DMS 273 treated with DMSO at 0.1 percent for 48 hours (cell line): ENCODE measurements around the gene CLBA1.

Source experiments
- DNase-seq: peaks from one replicate; lab custom pipeline; 2025; lab: John Stamatoyannopoulos, UW

Gene CLBA1

DNA sequence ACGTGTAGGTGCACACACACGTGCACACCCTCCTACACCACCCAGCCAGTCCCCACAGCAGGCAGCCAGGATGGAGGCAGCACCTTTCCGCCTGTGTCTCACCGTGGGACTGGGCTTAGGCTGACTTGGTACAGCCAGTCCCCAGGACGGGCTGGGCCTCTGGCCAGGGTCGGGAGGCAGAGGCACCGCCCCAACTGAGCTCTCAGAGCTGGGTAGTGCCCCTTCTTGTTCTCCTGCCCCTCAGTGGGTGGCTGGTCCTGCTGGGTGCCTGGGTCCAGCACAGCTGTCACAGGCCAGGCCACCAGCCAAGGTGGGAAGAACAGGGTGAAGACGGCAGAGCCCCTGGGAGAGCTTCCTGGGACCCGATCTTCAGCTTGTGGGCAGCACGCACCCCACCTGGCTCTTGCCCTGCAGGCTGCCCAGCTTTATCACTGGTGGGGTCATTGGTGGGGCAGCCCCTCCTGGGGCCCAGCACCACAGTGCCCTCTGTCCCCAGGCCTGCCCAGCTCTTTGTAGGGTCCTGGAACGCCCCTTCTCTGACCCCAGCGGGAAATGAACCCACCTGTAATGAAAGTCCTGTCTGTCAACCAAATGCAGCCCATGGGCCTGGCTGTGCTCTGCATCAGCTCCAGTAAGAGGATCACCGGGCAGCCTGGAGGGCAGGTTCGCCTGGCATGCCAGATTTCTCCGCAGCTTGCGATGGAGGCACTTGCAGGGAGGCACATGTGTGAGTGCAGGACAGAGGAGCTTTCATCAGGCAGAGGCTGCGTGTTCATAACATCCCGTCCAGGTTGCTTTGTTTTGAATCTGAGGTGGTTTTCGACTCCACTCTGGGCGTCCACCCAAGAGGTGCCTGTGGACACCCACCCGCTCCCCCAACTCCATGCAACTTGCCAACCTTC lies 20.6 kb downstream of the CLBA1 start:
- DNase-seq = no peak

DNA sequence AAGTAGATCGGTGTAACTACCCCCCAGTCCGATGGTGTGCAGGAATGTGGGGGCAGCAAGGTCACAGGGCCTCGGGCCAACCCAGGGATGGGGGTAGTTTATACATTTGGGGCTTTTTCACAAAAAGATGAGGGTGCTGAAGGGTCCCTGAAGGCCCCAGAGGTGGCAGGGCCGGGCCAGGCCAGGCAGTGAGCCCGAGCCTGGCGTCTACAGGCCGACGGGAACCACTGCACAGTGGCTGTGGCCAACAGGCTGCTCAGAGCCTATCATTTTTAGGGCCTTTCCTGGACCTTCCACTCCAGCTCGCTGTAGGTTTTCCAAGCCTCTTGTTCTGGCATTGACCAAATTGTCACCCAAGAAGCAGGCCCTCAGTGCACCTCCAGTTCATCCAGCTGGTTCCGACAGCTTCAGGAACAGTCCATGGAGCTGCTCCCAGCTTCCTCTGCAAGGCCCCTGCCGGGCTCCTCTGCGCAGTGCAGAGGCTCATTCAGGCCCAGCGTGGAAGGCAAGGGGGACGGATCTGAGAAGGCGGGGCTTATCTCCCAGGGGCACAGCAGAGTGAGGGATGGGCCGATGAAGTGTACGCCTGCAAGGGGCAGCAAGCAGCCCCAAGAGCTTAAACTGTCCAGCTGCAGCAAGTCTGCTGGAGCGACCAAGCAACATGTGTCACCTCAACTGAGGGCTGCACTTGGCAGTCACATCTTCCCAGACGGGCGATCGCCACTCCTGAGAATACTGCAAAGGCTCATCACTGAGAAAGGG lies 21.4 kb downstream of the CLBA1 start:
- no peak for DNase-seq

DNA sequence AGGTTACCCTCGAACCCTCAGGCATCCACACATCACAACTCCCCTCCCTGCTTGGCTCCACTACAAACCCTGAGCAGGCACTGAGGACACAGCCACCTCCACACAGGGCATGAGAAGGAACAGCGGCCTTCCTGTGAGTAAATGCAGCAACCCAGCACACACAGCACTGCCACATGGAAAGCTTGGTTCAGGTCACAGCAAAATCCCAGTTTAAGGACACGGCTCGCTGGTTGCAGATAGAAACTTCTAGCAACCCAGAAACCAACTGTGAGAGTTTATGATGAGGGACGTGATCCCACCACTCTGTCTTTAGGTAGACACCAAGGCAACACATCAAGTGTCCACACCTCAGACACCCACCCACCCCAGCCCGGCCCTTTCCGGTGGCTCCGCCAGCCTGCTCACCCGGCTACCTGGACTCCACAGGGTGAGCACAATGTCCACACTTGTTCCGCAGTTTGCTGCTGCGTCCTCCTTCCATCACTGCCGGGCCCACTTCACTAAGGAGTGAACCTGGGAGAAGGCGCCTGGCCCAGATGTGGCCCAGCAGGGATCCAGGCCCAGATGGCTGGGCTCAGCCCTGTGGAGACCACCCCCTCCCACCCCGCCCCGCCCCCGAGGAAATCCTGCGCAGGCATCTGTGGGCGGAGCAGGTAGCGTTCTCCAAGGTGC lies 22.1 kb downstream of the CLBA1 start:
- DNase-seq = no peak

DNA sequence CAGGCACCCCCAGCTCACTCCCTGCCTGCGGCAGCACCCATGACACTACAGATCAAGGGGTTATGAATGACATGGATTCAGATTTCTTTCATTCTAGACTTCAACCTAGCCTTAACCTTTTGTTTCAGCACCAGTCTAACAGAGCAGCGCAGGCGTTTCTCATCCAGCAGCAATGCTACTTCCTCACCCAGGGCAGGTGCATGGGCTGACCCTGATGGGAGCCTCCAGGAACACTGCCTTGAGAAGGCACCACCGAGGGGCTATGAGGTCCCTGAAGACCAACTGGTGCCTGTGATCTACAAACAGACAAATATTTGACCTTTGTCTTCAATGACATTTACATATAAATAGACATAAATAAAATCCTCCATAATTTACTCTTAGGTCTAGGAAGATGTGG lies 24.5 kb downstream of the CLBA1 start:
- no peak for DNase-seq

DNA sequence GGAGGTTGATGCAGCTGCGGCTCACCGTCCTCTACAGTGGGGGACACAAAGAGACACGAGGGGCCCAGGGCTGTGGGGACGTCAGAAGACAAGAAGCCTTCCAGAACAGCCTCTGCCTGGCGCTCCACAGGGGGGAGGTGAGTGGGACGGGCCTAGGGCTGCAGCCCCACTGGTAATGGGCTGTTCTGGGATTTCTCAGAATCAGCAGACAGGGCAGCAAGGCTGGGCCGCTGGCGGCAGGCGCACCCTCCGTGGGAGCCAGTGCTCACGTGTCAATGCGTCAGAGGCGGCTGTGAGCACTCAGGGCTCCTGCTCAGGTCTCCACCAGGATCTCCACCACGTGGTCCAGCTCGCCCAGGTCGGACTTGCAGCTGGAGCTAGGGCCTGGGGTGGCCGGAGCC lies 25.3 kb downstream of the CLBA1 start:
- DNase-seq = no peak

DNA sequence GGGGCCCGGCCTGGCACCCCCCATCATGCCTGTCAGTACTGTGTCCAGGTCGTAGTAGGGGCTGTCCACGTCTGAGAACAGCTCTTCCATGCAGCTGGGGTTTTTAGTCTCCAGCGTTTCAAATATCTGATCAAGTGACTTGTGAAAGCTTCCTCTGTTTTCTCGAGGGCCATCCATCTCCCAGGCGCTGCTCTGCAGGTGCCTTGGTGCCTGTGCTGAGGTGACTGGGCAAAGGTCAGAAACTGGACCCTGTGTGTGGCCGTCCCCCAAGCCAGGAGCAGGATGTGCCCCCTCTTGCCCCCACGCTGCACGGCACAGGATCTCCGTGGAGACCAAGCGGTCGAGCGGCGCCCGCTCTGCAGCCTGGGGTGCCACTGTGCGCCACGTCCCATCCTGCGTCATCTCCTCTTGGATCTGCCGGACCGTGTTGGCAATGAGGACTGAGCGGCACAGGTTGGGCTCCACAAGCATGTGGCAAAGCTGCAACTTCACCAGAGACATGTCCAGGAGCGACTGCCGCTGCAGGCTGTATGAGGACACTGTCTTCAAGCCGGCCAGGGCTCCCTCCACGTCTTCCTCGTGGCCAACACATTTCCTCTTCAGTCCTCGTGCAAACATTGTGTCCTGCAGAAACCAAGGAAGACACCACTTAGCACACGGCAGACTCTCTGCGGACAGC lies 25.9 kb downstream of the CLBA1 start:
- DNase-seq = no peak

DNA sequence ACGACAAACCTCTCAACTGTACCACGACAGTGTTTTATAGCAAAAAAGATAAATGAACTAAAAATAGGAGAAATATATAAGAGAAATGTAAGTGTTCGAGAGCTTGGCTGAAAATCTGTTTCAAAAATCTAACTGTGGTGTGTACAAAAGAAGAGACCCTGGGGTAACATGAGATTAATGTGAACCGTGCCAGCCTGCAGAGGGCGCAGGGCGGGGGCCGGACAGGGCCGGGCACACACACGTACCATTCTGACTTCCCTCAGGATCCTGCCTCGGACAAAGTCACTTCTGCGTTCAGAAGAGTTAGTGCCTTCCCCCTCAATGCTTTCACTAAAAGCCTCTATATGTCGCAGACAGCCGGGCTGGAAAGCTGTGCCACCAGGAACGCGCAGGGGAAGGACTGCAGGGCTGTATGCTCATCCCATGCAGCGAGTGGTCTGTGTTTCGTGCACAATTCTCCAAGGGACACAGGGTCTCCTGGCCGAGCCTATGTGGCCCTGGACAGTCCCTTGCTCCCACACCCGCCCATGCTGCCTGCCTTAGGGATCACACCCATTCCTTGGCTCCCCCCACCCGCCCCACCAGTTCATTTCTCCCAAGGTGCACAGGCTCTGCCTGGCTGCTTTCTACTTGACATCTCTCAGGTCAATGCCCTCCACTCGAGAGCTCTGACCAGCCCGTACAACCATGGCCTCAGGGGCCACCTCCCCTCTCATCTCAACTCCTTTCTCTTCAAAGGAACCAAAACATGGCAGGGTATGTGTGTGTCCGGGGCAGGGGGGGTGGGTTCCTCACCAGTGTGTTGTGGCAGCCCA lies 26.8 kb downstream of the CLBA1 start:
- DNase-seq = no peak

DNA sequence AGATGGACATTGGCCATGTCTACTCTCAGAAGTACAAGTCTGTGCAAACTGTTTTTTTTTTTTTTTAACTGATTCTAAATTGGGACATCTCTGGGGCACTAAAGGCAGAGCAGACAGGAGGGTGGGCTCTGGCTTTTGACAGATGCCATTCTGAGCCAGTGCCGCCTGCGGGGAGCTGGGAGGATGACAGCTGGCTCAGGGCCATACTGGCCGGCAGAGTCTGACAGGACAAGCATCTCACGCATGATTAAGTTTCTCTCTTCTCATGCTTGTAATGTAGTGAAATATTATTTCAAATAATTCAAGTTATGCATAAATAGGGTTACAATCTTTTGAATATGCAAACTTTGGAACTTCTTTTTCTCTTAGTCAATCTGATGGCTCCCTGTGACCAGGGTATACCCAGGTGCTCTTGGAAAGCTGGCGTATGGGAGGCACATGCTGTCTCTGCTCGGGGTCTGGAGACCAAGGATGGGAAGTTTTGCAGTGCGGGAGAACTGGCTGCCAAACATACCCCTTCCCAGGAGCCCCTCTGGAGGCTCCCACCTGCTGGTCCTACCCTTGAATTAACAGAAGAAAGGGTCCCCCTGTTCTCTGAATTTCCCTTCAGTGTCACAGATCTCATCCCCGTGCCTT lies 27.7 kb downstream of the CLBA1 start:
- DNase-seq = no peak

DNA sequence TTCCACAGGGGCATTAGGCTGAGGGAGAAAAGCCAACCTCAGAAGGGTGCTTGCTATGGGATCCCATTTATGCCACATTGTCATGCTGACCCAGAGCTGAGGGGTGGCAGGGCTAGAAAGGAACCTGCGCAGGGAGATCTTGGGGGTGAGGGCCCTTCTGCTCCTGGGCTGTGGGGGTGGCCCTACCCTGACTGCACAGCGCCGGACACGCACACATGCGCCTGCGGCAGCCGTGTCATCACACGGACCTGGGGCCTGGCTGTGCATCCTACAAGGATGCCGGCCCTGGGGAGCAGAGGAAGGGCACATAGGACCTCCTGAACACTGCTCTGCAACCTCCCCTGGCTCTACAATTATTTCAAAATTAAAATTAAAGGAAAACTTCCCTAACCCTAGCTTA lies 28.4 kb downstream of the CLBA1 start:
- no peak for DNase-seq

DNA sequence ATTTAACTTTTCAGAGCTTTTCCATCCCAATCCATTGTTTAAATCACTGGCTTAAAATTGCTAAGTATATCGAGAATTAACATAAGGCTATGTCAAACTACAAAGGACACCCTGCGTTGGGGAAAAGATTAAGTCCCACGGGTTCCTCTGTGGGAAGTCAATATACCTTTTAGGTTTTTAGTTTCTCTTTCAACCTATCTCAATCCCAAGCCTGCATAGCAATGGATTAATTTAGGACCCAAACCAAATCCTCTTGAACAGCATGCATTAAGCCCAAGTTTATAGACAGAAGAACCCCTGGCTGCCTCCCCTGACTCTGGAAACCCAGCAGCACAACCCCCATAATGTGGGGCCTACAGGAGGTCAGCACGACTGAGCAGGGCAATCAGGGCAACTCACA lies 29.0 kb downstream of the CLBA1 start:
- no peak for DNase-seq

DNA sequence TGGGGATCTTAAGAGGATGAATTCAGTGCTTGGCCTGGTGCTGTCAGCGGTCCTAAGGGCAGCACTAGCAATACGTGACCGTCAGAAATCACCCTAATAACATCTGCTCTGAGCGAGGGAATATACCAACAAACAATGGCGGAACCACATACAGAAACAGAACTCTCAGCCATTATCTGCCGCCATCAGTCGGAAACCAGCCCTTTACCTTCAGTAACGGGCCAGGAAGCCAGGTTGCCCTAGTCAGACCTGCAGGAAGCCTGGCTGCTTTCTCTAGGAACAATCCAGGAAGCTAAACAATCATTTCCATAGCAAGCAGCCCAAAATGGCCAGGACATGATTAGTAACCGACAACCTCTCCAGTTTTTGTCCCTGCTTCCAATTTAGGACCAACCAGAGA lies 29.7 kb downstream of the CLBA1 start:
- no peak for DNase-seq

DNA sequence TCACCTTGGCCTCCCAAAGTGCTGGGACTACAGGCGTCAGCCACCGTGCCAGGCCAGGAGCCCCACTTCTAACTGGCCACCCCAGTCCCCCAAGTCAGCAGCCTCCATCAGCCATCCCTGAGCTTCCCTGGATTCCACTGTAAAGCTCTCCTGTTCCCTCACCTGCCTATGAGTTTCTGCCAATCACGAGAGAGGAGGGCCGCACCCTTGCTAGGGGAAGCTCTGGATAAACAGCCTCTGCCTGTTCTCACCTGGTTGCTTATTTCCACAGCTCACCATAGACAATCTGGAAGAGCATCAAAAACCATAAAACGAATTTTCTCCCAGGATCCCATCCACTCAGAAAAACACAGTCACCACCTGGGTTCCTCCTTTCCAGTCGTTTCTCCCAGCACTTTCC lies 30.3 kb downstream of the CLBA1 start:
- DNase-seq = no peak

DNA sequence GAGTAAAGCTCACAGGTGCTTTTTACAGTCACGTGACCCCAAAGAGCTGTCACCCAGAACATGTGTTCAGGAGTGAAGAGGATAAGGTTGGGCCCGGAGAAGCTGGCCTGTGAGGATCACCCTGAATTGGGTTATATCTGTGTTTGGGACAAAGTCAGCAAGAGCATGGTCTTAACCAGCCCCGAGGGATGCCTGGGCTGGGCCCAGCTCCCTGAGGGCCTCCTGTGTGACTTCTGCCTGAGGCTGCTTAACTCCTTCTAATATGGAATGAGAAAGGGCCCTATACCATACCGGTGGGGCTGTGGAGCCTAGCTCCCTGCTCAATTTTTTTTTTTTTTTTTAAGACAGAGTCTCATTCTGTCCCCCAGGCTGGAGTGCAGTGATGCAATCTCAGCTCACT lies 32.8 kb downstream of the CLBA1 start:
- DNase-seq = no peak

DNA sequence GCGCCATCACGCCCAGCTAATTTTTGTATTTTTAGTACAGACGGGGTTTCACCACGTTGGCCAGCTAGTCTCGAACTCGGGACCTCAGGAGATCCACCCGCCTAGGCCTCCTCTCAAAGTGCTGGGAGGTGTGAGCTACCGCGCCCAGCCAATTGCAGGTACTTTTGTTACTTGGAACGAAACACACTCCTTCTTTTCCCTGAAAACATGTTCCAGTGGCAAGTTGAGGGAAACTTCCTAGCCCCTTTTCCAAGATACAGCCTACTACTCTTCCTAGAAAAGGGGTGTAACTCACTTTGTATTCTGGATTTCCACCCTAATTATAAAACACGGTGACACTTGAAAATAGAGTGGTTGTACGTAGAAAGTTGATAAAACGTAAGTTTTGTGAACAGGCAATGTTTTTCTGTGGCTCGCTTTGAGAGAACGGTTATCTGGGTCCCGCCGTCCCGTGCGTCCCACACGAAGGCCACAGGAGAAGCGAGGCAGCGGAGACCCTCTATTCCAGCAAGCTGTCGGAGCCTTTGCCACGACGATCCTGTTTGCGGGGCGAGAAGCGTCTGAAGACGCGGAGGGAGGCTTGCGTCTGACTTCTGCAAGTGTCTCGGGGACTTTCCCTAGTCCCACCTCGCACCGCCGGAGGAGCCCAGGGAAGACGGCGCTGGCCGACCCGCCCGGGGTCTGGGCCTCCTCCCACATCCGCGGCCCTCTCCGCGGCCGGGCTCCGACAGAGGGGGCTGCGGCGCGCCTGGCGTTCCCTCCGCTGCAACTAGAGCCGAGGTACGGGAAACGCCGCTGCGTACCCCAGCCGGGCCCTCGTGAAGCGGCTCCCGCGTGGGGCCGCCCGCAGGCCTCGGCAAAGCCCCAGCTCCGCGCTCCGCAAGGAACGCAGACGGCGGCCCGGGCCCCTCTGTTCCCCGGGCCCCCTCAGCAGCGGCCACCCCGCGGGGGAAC lies 34.5 kb downstream of the CLBA1 start:
- no peak for DNase-seq

DNA sequence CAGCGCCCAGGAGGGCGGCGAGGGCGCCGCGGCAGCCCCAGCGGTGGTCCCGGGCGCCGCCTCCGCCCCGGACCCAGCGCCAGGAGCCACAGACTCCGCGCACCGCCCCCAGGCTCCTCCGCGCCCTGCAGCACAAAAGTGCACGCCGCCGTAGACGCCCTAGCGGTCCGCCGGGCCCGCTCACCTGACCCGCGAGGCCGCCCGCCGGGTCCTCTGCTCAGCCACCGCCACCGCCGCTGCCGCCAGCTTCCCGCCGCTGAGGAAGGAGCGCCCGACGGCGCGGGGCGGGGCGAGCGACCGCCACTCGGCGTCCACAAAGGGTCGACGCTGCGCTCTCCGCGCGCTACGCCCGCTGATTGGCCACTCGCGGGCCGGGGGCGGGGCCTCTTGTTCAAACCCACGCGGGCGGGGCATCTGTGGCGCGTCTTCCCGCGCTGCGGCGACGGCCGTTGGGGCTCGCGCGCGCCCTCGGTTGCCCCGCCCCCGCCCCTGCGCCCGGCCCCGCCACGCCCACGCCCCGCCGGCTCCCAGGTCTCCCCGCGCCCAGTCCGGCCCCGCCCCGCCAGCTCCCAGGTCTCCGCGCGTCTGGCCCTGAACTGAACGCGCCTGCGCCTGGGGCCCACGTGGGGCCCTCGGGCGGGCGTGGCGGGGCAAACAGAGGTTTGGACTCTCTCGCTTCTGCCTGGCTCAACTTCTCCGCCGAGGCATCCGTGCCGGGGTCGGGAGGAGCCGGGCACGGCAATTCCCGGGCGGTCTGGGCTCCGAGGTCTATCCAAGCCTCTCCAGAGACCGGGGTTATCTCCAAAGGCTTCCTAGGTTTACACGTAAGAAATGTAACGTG lies 35.4 kb downstream of the CLBA1 start, which contains the start of gene CDCA4:
Gene CDCA4, minus strand, starts transcription at position 269 of the 841 bp plus-strand sequence. CDS start 9,154 bp downstream, outside the sequence.
- peak; percentile 97 for DNase-seq

DNA sequence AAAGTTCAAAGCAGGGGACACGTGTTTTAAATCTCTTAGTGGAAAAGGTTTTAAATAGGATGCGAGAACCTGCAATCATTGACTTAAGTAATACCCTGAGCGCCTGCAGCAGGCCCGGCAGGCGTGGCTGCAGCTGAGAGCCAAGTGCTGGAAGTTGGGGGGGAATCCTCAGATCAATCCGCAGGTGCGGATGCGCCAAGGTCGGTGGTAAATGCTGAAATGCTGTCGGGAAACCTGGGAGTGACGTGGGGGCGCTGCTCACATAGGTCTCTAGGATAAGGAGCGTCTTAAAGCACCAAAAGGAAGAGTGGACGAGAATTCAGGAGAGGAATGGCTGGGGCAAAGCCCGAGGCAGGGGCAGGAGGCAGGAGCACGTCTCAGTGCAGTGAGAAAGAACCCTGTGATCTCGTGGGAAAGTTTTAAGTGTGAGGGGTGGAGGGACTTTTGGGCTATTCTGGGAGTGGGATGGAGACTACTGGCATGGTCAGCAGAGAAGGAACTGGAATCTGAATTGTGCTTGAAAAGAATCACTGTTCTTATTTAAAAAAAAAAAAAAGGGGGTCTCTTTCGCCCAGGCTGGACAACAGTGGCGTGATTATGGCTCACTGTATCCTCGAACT lies 36.2 kb downstream of the CLBA1 start:
- DNase-seq = peak; percentile 30

DNA sequence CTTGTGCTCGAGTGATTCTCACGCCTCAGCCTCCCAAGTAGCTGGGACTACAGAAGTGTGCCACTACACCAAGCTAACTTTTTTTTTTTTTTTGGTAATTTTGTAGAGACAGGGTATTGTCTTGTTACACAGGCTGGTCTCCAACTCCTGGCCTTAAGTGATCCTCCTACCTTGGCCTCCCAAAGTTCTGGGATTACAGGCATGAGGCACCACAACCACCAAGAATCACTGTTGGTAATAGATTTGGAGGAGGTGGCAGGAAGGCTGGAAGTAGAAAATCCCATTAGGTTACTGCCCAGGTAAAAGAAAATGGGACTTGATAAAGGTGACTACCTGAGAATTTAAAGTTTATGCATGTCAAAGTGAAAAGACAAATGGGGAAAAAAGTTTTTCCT lies 36.7 kb downstream of the CLBA1 start:
- DNase-seq = no peak

DNA sequence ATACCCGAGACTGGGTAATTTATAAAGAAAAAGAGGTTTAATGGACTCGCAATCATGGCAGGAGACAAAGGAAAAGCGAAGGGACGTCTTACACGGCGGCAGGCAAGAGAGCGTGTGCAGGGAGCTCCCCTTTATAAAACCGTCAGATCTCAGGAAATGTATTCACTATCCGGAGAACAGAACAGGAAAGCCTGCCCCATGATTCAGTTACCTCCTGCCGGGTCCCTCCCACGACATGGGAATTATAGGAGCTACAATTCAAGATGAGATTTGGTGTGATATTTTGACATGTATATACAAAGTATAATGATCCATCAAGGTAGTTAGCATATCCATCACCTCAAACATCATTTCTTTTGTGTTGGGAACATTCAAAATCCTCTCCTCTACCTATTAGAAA lies 37.6 kb downstream of the CLBA1 start:
- no peak for DNase-seq
